OCI-LY3 (cell line): Measurements from ENCODE around the gene EPHA10.

ENCODE experiments used
- EZH2phosphoT487 ChIP-seq: fragments of 200-600 bp; shearing (Covaris generic); IDR thresholded peaks from 2 replicates; pipeline ENCODE4 v1.6.1; 2018; ENCODE audit warnings: antibody characterized with exemption, mixed run types, low read depth
- TF ChIP-seq, protein P1 (sequence below): fragments of 200-600, 300-600 bp; sonication (generic); IDR thresholded peaks from 2 replicates; pipeline ENCODE4 v1.5.1; 2014; ENCODE audit warnings: antibody characterized with exemption, low read length, low read depth

DNA sequence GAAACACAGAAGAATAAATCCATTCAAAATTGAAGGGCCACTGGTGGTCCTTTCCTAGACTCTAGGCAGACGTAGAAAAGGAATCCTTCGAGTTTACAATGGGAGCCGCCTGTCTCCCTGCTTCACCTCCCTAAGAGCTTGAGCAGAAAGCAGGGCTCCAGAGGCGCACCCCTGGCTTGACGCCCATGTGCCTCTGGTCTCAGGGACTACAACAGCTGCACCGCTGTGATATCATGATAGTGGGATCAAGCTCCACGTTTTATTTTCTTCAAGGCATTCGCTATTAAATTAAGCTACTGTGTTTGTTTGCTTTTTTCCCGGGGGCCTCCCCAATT is 42.3 kb upstream of the EPHA10 start:
- TF ChIP-seq, protein P1, sequence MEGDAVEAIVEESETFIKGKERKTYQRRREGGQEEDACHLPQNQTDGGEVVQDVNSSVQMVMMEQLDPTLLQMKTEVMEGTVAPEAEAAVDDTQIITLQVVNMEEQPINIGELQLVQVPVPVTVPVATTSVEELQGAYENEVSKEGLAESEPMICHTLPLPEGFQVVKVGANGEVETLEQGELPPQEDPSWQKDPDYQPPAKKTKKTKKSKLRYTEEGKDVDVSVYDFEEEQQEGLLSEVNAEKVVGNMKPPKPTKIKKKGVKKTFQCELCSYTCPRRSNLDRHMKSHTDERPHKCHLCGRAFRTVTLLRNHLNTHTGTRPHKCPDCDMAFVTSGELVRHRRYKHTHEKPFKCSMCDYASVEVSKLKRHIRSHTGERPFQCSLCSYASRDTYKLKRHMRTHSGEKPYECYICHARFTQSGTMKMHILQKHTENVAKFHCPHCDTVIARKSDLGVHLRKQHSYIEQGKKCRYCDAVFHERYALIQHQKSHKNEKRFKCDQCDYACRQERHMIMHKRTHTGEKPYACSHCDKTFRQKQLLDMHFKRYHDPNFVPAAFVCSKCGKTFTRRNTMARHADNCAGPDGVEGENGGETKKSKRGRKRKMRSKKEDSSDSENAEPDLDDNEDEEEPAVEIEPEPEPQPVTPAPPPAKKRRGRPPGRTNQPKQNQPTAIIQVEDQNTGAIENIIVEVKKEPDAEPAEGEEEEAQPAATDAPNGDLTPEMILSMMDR, result no peak
- no peak for TF ChIP-seq EZH2phosphoT487
